Measurements from ENCODE around the gene PYGO1.
"Not testable (repeated sequence)": the region's sequence is repeated elsewhere in the genome, so short reads cannot be mapped to it uniquely, and the experiment has no call there.

PYGO1 gene

GRCh38 chr15:55599439-55599838 is 11.3 kb upstream of the PYGO1 start:
- no peak for TF ChIP-seq CTCF (conservative IDR thresholded peaks at IDR 0.05; ENCODE audit: control insufficient read depth, insufficient read depth, low read depth, low read length)
- DNase-seq (ENCODE audit: low read depth), result no peak
- no peak overlapping the region for H3K4me3 ChIP-seq (ENCODE audit: control insufficient read depth, low read depth, low read length)

- not testable (repeated sequence) for H3K4me3 ChIP-seq (ENCODE audit: control insufficient read depth, low read depth, low read length); DNase-seq (ENCODE audit: low read depth)
Observed at GRCh38 chr15:55593019-55593418, 4.9 kb upstream of the PYGO1 start.

- H3K4me3 ChIP-seq (ENCODE audit: control insufficient read depth, low read depth, low read length), result no peak overlapping the region
- no peak for TF ChIP-seq CTCF (conservative IDR thresholded peaks at IDR 0.05; ENCODE audit: control insufficient read depth, insufficient read depth, low read depth, low read length)
- DNase-seq (ENCODE audit: low read depth), result no peak
Observed at GRCh38 chr15:55590788-55591187, 2.6 kb upstream of the PYGO1 start.

- DNase-seq (ENCODE audit: low read depth), result peak; percentile 19
- no peak for TF ChIP-seq CTCF (conservative IDR thresholded peaks at IDR 0.05; ENCODE audit: control insufficient read depth, insufficient read depth, low read depth, low read length)
- peak overlapping the region; percentile 65 for H3K4me3 ChIP-seq (ENCODE audit: control insufficient read depth, low read depth, low read length)
Observed at GRCh38 chr15:55589287-55589686, 1.1 kb upstream of the PYGO1 start.

- peak overlapping the region; percentile 65 for H3K4me3 ChIP-seq (ENCODE audit: control insufficient read depth, low read depth, low read length)
- TF ChIP-seq CTCF (conservative IDR thresholded peaks at IDR 0.05; ENCODE audit: control insufficient read depth, insufficient read depth, low read depth, low read length), result no peak
Observed at GRCh38 chr15:55588815-55589115, 620 bp upstream of the PYGO1 start.

GRCh38 chr15:55587321-55588069 is 650 bp downstream of the PYGO1 start:
- H3K4me3 ChIP-seq (ENCODE audit: control insufficient read depth, low read depth, low read length), result peak overlapping the region; percentile 67
- DNase-seq (ENCODE audit: low read depth), result peak; percentile 49
- no peak for TF ChIP-seq CTCF (conservative IDR thresholded peaks at IDR 0.05; ENCODE audit: control insufficient read depth, insufficient read depth, low read depth, low read length)

More at GRCh38 chr15:55588815-55589115, 620 bp upstream of the PYGO1 start:
- DNase-seq (ENCODE audit: low read depth), result no peak

GRCh38 chr15:55586808-55587207 is 1.3 kb downstream of the PYGO1 start:
- DNase-seq (ENCODE audit: low read depth), result peak; percentile 5
- no peak for TF ChIP-seq CTCF (conservative IDR thresholded peaks at IDR 0.05; ENCODE audit: control insufficient read depth, insufficient read depth, low read depth, low read length)
- H3K4me3 ChIP-seq (ENCODE audit: control insufficient read depth, low read depth, low read length), result peak overlapping the region; percentile 67

Data from fibroblast of mammary gland (primary cell).